SK-N-DZ (cell line): ENCODE results near the gene PRDM16.

Experiments
- DNase-seq: peaks from one replicate; pipeline ENCODE4 v3.0.0-alpha.2; 2015; ENCODE audit warnings: low spot score

The PRDM16 gene

DNA sequence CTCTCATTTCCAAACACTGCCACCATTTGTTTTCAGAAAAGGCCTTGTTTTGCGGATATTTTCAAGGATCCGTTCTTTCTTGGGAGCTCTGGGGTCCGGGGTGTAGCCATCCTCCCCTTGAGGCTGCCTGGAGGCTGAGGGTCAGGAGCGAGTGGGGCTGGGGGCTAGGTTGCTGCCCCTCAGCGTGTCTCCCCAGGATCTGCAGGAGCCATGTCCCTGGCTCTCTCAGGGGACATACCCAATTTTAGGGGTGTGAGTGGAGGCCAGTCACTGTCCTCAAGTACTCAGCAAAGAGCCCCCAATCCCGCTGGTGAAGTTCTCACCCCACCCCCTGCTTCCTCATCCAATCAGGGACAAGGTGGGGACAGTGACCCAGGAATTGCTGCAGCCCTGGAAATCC lies 15.0 kb upstream of the PRDM16 start:
- no peak for DNase-seq

DNA sequence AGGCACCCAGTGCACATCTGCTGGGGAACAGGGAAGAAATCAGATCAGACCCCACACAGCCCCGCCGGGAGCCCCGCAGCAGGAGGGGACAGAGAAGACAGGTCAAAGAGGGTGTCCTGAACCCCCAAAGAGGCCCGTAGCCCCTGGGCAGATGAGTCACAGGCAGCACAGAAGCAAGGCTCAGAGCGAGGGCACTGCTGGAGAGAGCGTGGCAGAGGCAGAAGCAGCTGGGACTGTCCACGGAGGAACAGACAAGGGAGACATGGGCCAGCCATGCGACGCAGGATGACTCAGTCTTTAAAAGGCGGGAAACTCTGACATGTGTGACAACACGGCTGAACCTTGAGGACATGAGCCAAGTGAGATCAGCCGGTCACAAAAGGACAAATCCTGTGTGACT lies 14.5 kb upstream of the PRDM16 start:
- no peak for DNase-seq

DNA sequence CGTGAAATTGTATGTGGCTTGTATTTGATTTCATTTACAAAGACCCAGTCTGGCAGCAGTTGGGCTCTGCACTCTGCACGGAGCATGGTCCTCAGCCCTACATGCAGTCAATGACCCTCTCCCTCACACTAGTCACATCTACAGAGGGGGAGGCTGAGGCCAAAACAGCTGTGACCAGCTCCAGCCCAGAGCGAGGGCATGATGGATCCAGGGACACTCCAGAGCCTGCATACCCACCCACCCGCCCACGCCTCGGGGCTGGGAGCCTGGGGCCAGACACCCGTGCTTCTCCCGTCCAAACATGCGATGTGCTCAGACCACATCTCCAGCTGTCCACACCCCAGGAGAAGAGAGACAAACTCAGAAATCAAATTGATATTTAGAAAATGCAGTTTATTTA lies 14.0 kb upstream of the PRDM16 start:
- no peak for DNase-seq

DNA sequence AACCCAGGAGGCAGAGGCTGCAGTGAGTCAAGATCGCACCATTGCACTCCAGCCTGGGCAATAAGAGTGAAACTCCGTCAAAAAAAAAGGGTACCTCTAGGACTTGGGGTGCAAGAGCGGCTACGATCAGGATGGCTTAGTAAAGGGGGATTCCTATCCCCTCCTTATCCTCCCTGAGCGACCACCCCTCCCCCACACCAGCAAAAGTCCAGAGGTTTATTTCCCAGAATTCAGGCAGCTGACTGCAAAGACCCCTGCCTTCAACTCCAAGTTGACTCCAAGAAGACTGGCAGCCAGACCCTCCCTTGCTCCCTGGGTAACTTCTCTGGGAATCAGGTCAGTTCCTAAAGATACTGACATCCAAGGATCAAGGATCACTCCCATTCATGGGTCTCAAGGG lies 12.4 kb upstream of the PRDM16 start:
- DNase-seq = no peak

DNA sequence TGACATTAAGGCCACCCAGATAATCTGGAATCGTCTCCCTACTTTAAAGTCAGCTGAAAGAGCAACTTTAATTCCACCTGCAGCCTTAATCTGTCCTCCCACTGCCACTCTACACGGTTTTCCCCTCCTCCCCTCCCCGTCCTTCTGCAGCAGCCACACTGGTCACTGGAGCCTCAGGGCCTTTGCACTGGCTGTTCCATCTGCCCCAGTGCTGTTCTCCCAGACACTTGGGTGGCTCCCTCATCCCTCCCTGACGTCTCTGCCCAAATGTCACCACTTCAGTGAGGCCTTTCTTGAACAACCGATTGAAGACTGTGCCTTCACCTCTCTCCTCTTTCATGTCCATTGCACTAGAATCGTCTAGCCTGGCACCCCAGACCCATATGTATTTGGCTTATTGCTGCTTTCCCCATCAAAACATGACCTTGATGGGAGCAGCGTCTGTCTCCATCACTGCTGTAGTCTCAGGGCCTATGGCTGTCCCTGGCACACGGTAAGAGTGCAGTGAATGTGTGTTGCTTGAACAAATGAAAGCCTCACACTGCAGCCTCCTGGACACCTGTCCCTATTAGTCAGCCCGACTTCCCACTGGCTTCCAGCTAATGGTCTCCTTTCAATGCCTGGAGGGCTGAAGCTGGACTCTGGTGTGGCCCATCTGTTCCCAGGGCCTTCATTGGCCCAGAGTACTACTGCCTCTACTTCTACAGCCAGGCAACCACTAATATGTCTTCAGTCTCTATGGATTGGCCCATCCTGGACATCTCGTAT lies 10.6 kb upstream of the PRDM16 start:
- DNase-seq = no peak

DNA sequence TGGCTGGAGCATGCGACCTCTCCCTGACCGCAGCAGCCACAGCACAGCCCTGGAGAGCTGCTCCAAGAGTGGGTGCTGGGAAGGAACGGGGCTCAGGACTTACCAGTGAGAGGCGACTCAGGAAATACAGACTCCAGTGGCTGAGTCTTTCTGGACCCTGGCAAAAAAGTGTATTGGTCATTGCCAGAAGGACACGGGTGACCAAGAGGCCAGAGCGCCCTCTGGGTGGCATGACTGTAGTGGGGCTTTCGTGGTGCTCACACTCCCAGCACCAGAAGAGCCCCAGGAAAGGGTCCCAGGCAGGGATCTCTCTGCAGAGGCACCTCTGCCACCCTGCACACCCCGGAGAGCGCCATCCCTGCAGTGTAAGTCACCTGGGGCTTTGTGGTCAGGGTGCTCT lies 8.9 kb upstream of the PRDM16 start:
- no peak for DNase-seq

DNA sequence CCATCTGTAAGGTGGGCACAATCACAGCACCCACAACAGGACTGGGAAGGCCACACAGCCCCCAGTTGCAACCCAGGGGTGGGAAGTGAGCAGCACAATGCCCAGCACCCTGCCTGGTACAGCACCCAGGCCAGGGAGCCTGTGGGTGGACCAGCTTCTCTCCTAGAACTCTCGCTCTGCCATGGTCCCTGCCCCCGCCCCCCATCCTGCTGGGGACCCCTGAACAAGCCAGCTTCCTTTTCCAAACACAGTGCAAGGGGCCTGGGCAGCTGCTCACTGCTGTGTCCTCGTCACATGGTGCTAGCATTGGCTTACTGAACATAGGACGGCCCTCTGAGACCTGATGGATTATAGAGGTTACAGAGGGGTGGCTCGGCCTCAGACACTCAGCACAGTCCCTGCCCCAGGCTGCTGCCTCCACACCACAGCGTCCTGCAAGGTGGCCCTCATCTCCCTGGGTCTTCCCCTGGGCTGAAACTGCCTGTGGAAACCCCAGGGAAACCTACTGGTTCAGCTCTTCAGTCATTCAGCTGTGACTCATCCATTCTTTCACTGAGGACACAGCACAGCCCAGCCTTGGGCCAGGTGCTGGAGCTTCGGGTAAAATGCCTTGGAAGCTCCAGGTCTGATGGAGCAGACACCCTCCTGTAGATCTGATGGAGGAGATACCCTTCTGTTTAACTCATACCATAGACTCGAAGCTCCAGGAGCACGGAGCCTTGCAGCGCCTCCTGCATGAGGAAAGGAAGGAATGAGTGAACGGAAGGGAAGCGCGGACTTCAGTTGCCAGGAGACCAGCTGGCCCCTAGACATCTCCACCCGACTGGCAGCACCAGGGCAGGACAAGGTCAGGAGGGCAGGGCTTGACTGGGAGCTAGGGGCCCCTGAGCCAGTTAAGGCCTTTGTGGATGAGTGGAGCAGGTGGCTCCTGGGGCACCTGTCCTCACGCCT lies 8.1 kb upstream of the PRDM16 start:
- no peak for DNase-seq

DNA sequence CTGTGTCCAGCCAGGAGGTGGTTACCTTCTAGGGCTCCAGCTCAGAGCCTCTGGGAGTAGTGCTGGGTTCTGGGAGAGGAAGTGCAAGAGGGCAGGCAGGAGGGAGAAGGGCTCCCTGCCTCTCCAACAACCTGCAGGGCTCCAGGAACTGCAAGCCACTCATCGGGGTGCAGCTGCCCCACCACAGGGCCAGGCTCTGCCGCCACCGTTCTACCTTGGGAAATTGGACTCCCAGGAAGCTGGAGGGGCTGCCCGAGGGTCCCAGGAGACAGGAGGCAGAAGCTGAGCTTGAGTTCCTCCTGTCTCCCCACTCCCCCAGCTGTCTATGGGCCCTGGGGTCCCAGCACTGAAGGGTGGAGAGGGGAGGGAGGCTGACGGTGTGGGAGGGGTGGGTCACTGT lies 7.4 kb upstream of the PRDM16 start:
- DNase-seq = no peak

DNA sequence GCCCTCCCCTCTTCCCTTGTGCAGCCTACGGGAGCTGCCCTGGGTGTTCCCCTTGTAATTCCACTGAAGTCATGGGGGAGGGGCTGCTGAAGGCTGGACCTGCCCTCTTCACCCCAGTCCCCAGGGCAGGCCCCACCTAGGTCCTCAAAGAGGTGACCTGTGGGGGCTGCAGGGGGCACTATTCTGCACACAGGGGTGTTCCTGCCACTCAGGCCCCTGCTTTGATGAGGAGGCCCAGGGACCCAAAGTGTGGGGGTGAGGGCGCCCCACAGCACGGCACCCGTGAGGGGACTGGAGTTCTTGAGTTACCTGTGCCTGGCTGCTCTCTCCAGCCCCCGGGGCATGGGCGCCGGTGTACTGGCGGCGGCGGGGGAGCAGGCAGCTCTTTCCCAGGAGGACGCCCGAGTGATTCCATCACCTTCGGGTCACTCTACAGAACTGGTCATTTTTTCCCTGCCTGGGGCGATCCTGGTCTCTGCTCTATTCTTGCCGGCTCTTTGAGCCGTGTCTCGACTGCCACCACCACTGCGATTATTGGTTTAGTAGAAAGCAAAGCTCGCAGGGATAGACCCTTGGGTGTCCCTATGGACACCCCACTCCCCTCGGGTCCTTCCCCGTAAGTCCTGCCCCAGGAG lies 6.9 kb upstream of the PRDM16 start:
- DNase-seq = no peak

DNA sequence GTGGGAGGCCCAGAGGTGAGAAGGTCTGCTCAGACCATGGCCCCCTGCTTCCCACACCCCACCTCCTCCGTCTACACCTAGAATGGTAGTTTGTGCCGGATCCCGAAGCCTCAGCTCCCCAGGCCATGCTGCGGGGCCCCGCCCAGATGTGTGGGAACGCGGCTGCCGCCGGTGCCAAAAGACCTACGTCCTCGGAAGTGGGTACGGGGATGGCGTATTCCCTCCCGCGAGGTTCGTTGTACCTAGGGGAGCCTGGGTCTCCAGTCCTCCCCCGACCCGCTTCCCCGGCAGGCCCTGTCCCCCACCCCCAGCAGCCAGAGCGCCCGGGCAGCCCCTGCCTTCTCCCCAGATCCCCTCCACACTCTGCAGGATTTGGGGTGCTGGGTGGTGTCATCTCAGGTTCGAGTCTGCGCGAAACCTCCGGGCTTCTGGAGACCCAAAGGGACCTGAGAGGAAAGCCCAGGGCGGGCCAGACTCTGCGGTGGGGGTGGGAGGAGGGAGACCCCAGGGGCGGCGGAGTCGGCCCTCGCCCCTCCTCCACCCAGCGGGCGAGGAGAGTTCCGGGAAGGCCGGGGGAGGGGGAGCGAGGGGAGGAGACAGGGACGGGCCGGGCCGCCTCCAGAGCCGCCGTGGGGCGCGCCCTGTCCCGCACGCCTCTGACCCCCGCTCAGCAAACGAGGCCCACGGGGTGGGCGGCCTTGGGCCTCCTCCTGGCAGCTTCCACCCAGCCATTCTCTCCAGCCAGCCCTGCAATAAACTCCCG lies 6.2 kb upstream of the PRDM16 start:
- DNase-seq = no peak

DNA sequence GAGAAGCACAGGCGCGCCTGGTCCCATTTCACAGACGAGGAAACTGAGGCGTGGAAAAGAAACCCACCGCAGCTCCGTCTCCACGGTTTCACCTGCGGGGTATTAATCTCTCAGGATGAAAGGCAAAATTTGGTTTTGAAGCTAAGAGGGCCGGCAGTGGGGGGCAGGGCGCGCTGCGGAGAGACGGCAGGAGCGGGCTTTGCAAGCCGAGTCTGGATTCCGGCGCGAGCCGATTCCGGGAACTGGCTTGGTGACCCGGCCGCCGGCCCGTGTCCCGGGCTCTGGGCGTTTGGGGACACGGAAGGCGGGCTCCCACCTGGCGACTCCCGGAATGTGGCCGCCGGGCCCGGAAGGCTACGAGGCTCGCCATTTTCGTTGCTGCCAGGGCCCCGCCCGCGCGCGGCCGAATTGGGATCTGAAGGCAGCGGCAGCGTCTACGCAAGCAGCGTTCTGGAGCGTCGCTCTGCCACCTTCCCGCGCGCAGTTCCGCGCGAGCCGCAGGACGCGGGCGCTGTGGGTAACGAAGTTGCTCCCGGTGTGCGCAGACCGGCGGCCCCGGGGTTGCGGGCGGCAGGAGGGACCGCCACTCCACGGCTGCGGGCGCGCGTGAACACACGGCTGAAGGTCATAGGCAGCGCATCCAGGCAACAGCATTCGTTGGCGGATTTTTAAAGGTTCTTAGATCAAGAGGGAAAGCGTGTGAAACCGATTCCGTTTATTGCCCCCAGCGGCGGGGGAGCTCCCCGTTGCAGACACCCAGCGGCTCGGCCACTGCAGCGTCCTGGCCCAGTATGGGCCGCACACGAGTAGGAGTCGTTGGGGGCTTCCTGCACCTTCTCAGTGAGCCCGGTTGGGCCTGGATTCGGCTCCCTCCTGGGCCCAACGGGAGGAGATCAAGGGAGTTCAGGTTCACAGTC lies 5.4 kb upstream of the PRDM16 start:
- DNase-seq = no peak

DNA sequence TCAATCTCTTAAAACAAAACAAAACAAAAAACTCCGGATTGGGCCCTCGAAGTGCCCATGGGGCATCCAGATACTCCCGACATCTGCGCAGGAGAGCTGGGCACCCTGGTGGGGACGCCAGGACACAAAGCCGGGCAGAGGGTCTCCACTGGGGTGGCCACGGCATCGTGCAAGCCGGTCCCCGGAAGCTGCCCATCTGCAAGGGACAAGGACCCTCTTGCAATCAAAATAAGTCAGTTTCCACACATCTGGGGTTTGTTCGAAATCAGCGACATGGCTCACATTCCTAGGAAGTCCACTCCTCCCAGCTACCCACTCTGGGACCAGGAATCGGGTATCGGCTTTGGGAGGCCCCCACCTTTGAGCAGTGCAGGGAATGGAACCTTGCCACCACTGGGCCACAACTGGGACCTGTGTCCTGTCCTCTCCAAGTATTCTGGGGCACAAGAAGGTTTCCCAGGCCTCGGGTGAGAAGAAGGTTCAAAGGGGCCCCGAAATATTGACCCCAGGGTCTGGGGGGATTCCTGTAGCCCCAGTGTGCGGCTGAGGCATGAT lies 4.6 kb upstream of the PRDM16 start:
- DNase-seq = no peak

DNA sequence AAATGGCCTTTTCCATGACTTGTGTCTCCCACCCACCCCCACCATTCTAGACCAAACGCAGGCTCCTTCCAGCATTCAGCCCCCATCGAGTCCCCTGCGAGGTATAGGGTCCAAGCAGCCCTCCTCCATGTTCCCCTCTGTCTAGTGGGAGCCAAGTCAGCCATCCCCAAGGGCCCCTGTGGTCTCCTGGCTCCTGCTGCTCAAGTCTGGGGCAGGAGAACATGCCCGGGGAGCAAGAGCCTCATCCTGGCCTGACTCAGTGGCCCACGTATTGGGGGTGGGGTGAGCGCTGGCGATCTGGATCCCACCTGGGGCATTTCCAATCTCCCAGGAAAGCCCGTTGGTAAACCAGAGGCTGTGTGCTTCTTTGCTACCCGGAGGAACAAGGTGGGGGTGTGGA lies 4.1 kb upstream of the PRDM16 start:
- DNase-seq = no peak

DNA sequence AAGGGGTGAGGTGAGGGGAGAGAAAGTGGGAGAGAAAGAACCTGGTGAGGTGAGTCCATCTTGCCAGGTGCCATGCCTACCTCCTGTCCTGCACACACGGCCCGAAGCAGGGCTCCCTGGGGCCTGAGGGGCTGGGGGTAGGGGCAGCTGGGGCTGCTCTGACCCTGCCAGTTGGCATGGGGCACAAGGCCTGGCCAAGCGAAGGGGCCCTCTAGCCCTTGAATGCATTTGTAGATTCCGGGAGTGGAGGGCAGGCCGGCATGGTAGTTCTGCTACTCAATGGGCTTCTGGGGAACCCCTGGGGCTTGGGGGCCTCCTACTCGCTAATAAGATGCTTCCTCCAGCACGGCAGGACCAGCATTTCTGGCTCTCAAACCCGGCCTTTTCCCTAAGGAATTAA lies 3.6 kb upstream of the PRDM16 start:
- DNase-seq = no peak

DNA sequence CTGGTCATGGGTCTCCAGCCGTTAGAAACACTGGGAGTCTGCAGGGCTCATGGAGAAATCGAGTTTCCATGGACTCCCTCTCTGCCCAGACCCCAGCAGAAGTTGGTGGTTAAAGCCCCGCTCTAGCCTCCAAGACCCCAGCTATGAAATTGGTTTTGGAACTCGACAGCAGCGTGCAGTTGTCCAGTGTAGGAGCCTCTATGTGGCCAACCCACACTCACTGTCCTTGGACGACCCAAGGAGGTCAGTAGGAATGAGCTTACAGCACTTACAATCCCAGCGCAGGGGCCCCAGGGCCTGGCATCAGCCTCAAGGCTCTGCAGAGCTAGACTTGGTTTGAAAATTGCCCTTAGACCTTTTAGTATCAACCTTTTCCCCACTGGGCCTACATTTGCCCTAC lies 3.2 kb upstream of the PRDM16 start:
- DNase-seq = no peak

DNA sequence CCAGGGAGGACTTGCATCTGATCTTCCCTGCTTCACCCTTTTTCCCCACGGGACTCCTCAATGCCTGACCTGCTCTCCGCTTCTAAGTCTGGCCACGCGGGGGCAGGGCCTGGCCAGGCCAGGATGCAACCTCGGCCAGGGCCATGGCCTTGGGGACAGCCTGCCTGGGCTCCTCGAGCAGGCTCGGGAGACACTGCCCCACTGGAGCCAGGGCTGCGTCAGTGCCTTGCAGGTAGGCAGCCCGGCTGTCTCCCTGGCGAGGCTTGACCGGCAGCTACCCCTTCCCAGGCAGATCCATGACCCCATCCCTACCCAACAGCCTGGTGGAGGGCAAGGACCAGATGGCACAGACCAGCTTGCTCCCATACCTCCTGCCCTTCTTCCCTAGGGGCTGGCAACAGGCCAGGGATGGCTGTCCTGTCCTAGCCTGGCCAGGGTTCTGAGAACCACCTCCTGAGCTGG lies 2.7 kb upstream of the PRDM16 start:
- DNase-seq = no peak

DNA sequence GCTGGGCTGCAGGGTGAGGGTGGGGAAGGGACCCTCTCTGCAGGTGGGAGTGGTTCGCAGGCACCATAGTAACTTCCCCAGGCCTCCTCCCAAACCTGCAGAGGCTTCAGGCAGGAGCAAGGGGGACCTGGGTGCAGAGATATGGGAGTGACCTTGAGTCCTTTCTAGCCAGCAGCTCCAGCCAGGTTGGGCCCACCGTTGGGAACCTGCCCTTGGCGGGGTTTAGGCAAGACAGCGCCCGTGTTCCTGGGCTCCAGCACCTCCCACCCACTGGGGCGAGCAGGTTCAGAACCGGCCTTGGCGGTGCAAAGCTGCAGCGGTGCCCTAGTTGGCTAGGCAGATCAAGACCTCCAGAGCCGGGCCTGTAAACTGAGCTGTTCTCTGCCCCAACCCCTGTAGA lies 2.2 kb upstream of the PRDM16 start:
- DNase-seq = no peak

DNA sequence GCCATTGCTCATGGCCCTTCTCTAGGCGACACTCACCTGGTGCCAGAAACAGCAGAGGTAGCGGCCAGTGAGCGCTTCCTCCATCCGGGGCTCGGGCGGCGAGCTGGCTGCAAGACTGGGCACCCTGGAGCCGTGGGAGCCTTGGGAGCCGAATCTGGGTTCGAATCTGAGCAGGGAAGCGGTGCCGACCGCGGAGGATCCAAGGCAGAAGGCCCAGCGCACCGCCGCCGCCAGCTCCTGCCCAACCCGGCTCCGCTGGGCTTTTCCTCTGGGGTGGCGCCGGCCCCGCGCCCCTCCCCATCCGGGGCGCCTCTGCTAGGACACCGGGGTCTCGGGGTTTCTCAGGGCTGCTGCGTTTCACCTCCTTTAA lies 1.7 kb upstream of the PRDM16 start:
- no peak for DNase-seq

DNA sequence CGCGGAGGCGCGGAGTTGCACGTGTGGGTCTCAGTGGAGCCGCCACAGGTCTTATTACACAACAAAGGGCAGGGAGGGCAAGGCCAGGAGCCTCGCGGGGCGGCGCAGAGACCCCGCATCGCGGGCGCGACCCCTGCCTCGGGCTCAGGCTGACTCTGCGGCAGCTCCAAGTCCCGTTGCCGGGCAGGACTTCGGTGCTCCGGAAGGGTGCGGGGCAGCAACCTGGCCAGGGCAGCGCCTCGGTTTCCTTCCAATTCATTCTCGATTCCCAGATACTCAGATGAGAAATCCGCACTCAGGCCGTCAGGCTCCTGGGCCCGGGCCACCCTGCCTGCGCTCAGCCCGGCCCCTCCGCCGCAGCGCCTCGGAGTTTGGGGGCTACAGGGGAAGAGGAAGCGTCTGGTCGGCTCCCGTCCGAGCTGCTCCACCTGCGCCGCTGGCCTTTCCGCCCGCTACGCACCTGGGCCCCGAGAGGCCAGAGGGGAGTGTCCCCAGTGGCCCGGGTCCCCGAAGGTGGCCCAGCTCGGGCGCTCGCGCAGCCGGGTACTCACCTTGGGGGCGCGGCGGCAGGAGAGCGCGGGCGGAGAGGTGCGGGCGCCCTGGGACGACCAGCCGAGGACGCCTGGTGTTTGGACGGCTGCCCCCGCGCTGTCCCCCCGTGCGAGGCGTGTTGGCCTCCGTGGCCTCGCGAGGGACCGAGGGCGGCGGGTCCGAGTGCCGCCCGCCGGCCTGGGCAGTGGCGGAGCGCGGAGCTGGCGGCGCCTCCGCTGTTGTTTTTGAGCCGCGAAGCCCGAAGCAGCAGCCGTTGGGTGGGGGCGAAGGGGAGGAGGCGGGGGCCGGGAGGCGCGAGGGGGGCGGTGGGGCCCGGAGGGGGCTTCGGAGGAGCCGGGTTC lies 1.1 kb upstream of the PRDM16 start:
- DNase-seq = no peak
